Measurements from ENCODE around the gene CPLANE2.
"Not testable (repeated sequence)": the region's sequence is repeated elsewhere in the genome, so short reads cannot be mapped to it uniquely, and the experiment has no call there.

Gene CPLANE2, protein sequence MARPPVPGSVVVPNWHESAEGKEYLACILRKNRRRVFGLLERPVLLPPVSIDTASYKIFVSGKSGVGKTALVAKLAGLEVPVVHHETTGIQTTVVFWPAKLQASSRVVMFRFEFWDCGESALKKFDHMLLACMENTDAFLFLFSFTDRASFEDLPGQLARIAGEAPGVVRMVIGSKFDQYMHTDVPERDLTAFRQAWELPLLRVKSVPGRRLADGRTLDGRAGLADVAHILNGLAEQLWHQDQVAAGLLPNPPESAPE

DNA sequence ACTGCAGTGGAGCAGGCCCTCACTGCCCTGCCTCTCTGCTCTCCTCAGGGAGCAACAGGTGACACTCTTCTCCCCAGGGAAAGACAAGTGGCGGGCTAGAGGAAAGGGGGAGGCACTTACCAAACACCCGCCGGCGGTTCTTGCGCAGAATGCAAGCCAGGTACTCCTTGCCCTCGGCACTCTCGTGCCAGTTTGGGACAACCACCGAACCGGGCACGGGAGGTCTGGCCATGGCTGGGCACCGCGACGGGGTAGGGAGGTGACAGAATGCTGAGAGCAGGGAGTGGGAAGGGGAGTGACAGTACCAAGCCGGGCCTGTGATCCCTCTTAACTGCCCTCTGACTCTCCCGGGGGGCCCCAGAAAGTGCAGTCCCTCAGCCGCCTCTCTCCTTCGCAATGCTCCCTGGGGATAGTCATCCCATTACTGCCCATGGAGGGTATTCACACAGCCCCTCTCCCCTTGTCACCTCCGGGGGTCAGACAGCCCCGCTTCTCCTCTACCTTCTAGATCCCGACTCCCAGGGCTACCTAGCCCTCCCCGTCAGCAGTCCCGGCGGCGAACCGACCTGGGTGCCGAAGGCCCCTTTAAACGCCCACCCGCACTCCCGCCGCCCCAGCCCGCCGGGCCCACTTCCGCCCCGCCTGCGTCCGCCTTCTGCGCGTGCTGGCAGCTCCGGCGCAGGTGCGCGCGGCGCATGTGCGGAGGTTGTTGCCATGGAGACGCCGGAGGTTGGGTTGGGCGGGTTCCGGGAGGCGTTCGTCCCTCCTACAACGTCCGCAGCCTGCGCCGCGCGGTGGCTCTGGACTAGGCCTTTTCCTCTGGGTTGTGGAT is at the start of gene CPLANE2:
Gene CPLANE2, minus strand, starts transcription at position 673 of the 832 bp plus-strand sequence. Its CDS starts 441 bp downstream, at position 232.
- peak; percentile 96 for DNase-seq

DNA sequence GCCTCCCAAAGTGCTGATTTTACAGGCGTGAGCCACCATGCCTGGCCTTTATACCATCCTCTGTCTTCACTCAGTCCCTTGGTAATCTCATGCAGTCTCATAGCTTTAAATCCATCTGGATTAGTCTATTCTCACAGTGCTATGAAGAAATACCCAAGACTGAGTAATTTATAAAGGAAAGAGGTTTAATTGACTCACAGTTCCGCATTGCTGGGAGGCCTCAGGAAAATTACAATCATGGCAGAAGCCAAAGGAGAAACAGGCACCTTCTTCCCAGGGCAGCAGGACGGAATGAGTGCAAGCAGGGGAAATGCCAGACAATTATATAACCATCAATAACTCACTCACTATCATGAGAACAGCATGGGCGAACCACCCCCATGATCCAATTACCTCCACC is 49.1 kb upstream of the CPLANE2 start:
- DNase-seq: no peak

DNA sequence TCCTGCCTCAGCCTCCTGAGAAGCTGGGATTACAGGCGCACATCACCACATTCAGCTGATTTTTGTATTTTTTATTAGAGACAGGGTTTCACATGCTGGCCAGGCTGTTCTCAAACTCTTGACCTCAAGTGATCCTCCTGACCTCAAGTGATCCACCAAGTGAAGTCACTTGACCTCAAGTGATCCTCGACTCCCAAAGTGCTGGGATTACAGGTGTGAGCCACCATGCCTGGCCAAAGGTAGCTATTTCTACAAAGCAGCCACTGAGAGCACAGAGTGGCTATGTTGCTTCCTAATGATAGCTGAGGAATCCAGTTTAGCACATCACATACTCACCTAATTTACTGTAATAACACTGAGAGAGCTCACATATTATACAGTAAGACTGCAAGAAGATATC is 44.8 kb upstream of the CPLANE2 start:
- no peak for DNase-seq

DNA sequence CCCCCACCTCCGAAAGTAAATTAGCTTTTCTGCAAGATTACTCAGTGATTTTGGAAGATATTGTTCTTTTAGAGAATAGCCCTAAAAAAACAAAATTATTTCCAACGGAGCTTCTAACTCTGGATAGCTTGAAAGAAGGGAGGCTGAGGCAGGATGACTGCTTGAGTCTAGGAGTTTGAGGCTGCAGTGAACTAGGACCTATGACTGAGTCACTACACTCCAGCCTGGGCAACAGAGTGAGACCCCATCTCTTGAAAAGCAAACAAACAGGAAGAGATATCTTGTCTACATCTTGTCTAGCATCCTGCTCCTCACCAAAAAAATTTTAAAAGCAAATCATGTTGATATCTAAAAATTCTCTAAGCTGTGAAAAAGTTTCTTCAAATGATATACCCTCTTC is 42.2 kb upstream of the CPLANE2 start:
- DNase-seq: no peak

DNA sequence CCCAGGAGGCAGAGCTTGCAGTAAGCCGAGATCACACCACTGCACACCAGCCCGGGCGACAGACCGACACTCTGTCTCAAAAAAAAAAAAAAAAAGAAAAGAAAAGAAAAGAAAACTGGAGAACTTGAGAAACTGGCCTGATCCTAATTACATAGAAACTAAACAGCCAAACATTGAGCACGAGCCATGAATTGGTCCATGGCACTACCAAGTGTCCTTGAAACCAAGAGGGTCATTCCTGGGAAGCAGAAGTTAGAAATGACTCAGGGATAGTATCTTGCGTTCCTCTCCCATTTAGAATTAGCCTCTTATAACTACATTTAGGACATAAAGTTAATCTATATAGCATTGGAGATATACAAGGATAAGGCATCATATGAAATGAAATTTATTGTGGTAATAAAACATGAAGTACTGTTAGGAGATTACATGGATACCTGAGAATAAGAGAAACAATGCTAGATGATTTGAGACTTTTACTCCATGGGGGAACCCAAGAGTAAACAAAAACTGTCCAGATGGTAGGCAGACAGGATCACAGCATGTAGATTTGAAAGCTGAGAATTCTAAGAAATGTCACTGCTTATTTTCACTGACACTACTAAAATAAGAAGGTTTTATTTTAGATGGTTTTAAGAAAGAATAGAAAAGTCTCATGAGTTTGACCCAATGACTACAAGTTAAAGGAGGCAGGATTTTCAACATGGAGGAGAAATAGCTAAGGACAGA is 39.5 kb upstream of the CPLANE2 start:
- DNase-seq: no peak

DNA sequence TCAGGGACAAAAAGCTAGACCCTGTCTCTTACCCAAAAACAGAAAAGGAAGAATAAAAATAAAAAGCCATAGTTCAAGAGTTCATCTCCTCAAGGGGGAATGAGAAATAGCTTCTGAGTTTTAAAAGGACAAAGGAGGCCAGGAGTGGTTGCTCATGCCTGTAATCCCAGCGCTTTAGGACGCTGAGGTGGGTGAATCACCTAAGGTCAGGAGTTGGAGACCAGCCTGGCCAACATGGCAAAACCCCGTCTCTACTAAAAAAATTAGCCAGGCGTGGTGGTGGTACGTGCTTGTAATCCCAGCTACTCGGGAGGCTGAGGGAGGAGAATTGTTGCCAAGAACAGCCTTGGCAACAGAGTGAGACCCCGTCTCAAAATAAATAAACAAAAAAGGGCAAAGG is 38.6 kb upstream of the CPLANE2 start:
- no peak for DNase-seq

DNA sequence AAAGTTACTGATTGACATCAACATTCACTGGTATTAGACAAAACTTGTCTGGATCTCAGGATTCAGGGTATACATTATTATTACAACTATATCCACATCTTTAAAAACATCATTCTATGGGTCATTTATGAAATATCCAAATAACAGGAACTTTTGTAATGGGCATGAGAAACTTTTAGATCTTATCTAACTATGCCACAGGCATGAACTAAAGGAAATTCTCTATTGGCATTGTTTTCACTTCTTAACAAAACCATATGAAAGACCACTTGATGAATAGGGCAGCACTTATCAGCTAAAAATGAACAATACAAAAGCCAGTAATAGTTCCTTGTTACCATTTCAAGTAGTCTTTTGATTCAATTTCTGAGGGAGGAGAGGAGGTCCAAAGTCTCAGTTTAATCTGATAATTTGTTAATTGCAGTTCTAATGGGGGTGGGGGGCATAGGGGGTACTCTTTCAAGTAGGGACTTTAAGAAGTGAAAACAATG is 30.8 kb upstream of the CPLANE2 start:
- DNase-seq: no peak

DNA sequence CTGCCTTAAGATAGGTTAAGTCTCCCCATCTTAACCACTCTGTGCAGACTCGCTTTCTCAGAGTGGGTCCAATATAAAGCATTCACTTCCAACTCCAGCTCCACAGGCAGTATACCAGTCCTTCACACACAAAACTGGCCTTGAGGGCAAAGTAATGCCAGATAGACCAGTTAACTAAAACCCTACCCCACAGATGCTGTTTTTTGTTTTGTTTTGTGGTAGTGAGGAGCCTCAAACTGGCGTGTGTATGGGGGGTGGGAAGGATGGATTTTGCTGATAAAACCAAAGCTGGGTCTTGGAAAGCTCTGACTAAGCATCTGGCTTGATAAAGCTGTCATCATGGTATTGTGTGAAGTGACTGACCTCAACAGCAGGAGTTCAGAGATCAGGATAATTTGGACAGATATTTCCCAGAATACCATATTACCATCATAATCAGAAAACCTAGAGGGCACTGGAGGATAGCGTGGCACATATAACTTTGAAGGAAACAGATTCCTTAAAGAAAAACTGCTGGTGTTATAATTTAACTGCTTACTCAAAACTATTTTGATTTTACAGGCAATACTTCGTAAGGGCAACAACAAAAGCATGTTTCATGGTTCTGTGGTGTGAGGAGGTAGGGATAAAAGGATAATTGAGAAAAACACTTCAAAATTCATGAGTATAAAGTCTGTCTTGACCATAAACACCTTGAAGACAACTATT is 29.6 kb upstream of the CPLANE2 start:
- no peak for DNase-seq

DNA sequence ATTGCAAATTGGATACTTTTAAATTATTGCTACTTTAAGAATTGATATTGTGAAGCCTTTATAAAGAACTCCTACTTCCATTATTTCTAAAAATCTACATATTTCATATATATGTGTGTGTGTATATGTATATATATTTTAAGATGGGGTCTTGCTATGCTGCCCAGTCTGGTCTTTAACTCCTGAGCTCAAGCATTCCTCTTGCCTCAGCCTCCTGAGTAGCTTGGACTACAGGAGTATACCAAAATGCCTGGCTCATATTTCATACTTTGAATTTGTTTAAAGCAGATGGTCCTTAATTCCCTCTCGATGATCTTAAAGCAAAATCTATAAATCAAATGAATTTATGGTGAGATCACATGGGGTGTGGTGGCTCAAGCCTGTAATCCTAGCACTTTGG is 25.1 kb upstream of the CPLANE2 start:
- DNase-seq: no peak

DNA sequence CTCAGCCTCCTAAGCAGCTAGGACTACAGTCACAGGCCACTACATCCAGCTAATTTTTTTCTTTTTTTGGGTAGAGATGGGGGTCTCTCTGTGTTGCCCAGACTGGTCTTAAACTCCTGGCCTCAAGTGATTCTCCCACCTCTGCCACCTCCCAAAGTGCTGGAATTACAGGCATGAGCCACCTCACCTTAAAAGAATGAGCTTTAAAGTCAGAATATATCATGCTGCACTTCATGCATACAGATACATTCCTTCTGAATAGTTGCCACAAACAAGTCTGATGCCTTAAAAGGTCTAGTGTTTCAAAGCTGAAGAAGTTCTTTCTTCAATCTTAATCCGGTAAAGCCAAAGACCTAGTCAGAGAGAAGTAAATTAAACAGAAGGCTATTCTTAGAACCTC is 23.8 kb upstream of the CPLANE2 start:
- no peak for DNase-seq

DNA sequence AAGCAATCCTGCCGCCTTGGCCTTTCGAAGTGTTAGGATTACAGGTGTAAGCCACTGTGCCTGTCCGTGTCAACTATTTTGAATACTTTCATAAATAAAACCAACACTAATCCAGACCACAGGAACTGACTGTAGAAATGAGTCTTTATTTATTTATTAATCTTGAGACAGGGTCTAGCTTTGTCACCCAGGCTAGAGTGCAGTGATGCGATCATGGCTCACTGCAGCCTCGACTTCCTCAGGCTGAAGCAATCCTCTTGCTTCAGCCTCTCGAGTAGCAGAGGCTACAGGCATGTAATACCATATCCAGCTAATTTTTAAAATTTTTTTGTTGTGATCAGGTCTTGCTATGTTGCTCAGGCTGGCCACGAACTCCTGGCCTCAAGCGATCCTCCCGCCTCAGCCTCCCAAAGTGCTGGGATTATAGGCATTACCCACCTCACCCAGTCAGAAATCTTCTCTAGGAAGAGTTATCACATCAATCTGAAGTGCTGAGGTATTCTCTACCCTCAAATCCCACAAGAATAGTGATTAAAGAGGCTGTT is 21.7 kb upstream of the CPLANE2 start:
- no peak for DNase-seq

DNA sequence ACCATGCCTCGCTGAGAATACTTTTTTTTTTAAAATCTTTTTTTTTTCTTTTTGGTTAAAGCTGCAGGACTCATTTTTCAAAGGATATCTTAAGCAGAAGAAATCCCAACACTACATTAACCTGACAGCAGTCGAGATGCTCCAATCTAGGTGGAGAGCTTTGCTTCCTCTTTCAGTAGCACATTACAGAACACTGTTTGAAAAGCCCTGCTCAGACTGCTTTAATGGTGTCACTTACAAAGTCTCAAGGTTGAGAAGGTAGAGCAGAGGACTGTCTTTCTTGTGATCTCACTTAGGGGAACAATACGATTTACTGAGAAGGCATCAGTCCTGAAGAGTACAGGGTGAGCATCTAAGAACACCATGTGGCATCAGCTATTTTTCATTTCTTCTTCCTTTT is 21.0 kb upstream of the CPLANE2 start:
- DNase-seq: no peak

DNA sequence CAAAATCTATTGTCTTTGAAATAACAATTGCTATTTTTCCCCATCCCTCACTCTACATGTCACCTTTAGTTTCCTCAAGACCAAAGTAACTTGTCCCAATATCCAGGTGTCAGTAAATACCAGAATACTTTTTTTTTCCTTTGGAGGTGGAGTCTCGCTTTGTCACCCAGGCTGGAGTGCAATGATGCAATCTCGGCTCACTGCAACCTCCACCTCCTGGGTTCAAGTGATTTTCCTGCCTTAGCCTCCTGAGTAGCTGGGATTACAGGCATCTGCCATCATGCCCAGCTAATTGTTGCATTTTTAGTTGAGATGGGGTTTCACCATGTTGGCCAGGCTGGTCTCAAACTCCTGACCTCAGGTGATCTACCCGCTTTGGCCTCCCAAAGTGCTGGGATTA is 20.6 kb upstream of the CPLANE2 start:
- not testable (repeated sequence) for DNase-seq

DNA sequence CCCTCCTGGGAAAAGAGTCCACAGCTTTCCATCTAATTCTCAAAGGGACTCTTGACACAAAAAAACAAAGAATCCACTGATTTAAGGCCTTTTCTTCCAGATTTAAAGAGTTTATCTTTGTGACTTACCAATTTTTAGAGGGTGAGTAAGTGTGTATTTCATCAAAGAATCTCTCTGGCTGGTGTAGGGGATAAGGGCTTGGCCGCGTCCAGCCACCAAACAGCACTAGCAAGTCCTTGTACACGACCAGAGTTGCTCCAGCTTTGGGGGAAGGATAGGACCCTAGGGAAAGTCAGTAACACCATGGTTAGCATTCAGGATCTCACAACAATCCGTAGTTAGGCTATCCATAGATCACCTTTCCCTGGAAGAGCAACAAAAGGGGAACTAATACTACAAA is 19.5 kb upstream of the CPLANE2 start:
- DNase-seq: no peak

DNA sequence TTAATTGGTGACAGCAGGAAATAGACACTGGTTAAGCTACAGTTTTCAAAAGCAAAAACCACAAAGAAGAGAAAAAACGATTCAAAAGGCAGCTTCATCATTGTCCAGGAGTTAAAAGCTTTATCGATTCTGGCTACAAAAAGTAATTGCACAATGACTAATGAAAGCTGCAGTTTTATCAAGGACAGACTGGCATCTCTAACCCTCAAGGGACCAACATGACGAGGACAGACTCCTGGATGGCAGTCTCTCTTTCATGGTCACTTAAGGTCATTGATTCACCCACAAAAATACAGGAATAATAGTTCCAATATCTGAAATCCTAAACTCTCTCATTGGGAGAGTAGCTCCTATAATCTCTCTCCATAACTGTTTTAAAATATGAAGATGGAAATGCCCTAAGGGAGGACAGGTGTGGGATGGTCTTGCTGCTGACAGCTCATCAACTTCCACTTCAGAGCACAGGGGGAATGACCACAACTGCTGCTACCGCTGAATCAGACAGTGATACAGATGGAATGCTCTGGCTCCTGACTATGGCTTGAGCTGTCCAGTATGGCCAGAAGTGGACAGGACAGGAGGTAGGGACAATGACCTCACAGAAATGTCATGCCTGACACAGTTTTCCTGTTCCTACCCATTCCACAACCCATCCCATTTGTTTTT is 17.4 kb upstream of the CPLANE2 start:
- DNase-seq: no peak

DNA sequence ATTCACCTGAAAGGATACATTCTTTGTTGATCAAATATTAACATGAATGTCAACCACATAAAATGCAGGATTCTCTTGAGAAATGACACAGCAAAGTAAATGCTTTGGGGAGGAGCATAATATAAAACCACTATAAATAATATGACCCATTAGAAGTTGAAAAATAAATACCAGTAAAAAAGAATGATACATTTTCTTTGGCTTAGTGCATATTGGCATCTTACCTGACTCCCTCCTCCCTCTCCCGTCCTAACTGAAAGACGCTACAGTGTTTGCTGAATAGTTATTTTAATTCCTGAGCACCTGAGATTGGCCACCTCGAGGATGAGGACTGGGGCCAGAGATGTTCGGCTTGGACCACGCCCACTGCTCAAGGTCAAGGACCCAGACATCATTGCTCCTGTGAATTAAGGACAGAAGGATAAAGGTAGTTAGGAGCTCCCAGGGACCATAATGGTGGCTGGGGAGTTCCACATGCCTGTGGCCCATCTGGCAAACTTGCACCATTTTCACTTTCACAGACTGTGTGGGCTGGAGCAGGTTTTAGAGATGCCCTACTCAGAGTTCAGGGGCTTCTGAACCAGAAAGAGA is 16.4 kb upstream of the CPLANE2 start:
- no peak for DNase-seq

DNA sequence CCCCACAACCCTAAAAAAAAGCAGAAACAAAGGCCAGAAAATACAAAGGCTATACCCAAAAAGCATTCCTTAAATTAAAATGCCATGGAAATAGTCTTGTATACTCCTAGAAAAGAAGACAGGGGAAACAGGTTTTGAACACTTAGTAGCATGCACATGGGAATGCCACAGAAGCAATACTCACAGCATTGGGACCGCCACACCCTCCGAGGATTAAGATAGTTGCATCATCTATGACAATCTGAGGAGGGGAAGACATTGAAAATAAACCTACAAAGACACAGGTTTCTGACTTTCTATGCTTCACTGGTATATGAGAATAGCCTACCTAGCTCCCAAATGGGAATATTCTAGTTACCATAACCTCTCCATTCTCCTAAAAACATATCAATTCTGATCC is 15.9 kb upstream of the CPLANE2 start:
- no peak for DNase-seq

DNA sequence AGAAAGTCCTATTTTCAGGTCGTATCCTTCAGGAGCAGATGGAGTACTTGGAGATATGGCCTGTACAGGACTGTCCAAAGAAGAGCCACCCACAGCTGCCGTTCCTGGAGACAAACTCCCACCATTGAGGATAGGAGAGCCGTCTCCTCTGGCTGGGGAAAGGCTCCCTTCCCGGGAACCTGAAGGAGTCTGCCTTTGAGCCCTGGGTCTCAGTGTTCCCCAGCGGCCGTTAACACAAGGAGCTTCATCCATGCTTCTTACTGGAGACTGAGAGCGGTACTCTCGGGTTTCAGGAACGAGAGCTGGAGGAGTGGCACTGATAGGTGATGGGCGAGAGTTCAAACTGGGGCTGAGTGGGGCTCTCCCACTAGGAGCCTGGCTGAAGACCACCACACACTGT is 14.4 kb upstream of the CPLANE2 start:
- DNase-seq: no peak

DNA sequence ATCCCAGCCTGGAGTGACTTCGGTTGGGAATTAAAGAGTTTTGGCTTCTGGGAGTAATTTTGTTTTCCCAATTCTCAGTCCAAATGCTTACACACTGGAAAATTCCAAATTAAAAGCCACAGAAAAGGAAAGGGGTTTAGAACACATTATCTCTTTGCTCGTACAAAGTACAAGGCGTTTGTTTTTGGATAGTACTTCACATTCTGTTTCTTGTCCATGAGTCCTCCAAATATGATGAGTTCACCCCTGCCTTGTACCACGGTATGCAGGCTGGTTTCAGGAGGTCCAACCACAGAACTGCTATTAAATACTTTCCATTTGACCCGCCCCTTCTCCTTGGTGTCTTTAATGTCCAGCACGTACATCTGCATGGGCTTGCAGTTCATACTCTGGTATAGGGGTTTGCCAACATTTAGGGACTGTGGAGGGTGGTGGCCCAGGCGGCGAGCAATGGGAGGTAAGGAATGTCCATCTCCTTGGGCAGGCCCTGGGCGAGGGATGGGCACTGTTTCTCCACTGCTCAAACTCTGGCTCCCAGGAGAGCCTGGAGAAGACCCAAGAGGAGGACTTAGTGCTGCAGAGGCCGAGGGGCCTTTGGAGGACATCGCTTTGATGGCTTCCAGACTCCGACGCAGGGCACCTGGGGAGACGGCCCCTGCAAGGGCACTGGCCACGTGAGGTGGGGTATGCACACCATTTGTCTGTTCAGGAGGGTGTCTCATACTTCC is 13.7 kb upstream of the CPLANE2 start:
- no peak for DNase-seq

DNA sequence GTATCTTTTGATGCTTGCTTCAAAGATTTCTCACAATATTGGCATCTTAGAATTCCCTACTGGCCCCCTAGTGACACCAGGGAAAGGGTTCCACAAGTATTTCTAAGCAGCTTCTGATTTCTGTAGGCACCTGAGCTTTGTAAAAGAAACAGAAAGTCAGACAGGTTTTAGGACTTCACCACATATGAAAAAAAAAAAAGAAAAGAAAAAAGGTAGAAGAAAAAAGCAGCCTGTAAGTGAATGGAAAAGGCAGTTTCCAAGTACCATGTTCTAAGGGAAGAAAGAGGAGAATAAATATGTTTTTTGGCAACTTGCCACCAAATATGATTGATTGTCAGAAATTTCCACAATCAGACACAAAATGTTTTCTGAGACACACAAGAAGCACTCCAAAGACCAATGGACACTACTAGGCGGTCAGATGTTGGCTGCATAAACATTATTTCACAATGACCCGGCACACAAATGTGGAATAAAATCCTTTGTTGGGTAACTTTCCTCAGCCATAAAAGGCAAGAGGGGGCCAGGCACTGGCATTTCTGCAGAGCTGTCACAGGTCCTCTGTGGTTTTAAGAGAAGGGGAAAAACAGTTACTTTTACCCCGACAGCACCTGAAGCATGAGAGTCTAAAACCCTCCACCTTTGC is 12.7 kb upstream of the CPLANE2 start:
- no peak for DNase-seq
